ENCODE results near the gene AURKAIP1.

- TF ChIP-seq POLR2AphosphoS5 (IDR thresholded peaks at IDR 0.05; ENCODE audit: low read depth, low read length) (no peak; the same call in 1 of the 2 replicates), SIN3A (IDR thresholded peaks at IDR 0.05; ENCODE audit: borderline replicate concordance, insufficient read depth, low read length) (0 out of 2 replicates have a peak, but pooled peaks have one; percentile 44), TAF1 (IDR thresholded peaks at IDR 0.05; ENCODE audit: borderline replicate concordance, insufficient read depth, low read length) (peak; percentile 38; the same call in 1 of the 2 replicates), REST (IDR thresholded peaks at IDR 0.05; ENCODE audit: insufficient read depth in 1 of 2, low read depth in 2 of 2, low read length in 2 of 2) (no peak)
Measured at GRCh38 chr1:1399872-1400575, 25.0 kb upstream of the AURKAIP1 start.

Measured in PFSK-1 (cell line).